Gastroesophageal sphincter (tissue), 4 donors: Measurements from ENCODE around the gene L1CAM. TPM values are rescaled to one million over a fixed set of nuclear protein-coding genes. Genes with fewer than 3 reads are reported as not detected.

Experiments
- ATAC-seq: fragments of 150-250 bp; one replicate; pipeline ENCODE4 v1.9.1; 2016; ENCODE audit warnings: mild to moderate bottlenecking, moderate library complexity
- H3K27ac ChIP-seq, 4 donors: fragments of 200-600 bp; sonication (generic) in 3 of 4; 1 replicate in 3 of 4; 2 replicates in 1 of 4; pipeline ENCODE4 v1.5.1; 2016 to 2019
- H3K27me3 ChIP-seq: fragments of 200-600 bp; sonication (generic); one replicate; pipeline ENCODE4 v1.5.1; 2019
- H3K36me3 ChIP-seq, 2 donors: fragments of 200-600 bp; sonication (generic); one replicate each; pipeline ENCODE4 v1.5.1; 2019; ENCODE audit warnings: control low read depth in 1 of 2
- H3K4me1 ChIP-seq, 3 donors: fragments of 200-600 bp; sonication (generic); 1 replicate in 2 of 3; 2 replicates in 1 of 3; pipeline ENCODE4 v1.5.1; 2016 to 2019; ENCODE audit warnings: control low read depth in 2 of 3
- H3K4me3 ChIP-seq, 2 donors: fragments of 200-600 bp; sonication (generic); one replicate each; pipeline ENCODE4 v1.5.1; 2019; ENCODE audit warnings: mild to moderate bottlenecking in 1 of 2, moderate library complexity in 1 of 2
- H3K9me3 ChIP-seq, 3 donors: fragments of 200-600 bp; sonication (generic); one replicate each; pipeline ENCODE4 v1.5.1; 2017 to 2019; ENCODE audit warnings: control low read depth in 2 of 3
- CTCF ChIP-seq, 4 experiments: fragments of 200-600 bp in 2 of 4; fragments of 450-650 bp in 2 of 4; sonication (generic) in 1 of 4; IDR thresholded peaks; one replicate each; pipeline ENCODE4 v1.5.1; 2017 to 2019; ENCODE audit warnings: antibody characterized with exemption in 4 of 4, mild to moderate bottlenecking in 2 of 4, moderate library complexity in 2 of 4
- EP300 ChIP-seq: sonication (generic); formaldehyde crosslinking; IDR thresholded peaks from one replicate; pipeline ENCODE4 v1.6.1; 2017; ENCODE audit warnings: antibody characterized with exemption, mild to moderate bottlenecking
- POLR2A ChIP-seq, 2 donors: fragments of 450-650 bp; IDR thresholded peaks; one replicate each; pipeline ENCODE4 v1.6.1; 2017; ENCODE audit warnings: antibody characterized with exemption in 2 of 2, mild to moderate bottlenecking in 2 of 2, moderate library complexity in 1 of 2
- POLR2AphosphoS5 ChIP-seq: sonication (generic); formaldehyde crosslinking; IDR thresholded peaks from one replicate; pipeline ENCODE4 v1.6.1; 2017; ENCODE audit warnings: antibody characterized with exemption
- WGBS, 2 donors: methylation state at CpG; one replicate each; pipeline ENCODE4 v1.1.5; 2018; ENCODE audit warnings: low coverage in 1 of 2; 5-methylcytosine and 5-hydroxymethylcytosine counted together
- total RNA-seq, 4 donors: library from RNA; depleted of rRNA; stranded (reverse); fragments of >200 nt; gene quantifications; one replicate each; pipeline ENCODE4 v1.1.0, GENCODE V29; 2016

The L1CAM gene
- total RNA-seq, 4 donors from 2014 or later: 16.2 to 53.3 (median 26.7) TPM

GRCh38 chrX:153825042-153825441 lies 60.9 kb downstream of the L1CAM start:
- no peak overlapping the region for H3K4me3 ChIP-seq
- peaks cover 0 to 19% (median 0%) of the 10 kb centered on the region in 3 donors for H3K4me1 ChIP-seq
- H3K27ac ChIP-seq: no peak overlapping the region
- no peaks in the 10 kb centered on the region for H3K36me3 ChIP-seq
- no peak for ATAC-seq
- no peaks in the 10 kb centered on the region for H3K27me3 ChIP-seq
- 78% methylated on average over 5 of the region's 8 CpGs; no CpG with 5 or more reads in 1 of the 2 donors for WGBS, 2 donors
- H3K9me3 ChIP-seq: no peaks in the 10 kb centered on the region
- no peak for TF ChIP-seq POLR2AphosphoS5

DNA sequence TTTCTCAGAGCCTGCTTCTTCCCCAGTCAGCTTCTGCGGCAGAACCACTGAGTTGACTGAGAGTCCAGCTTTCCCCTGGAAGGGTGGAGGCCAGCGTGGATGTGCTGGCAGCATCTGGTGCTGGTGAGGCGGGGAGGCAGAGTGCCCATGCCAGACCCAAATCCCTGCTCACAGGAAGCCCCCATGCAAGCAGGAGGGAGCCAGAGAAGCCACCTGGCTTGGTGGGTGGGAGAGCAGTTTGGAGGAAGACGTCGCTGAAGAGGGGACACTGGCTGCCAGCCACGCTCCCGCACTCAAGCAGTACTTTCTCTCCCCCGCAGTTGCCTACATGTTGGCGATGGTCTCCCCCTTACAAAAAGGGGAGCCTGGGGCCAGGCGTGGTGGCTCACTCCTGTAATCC lies 61.6 kb downstream of the L1CAM start:
- Histone ChIP-seq H3K27me3 (no peaks in the 10 kb centered on the region), H3K4me1 (peaks cover 0 to 17% (median 3%) of the 10 kb centered on the region in 3 donors), H3K36me3 (no peaks in the 10 kb centered on the region), H3K9me3 (no peaks in the 10 kb centered on the region), H3K4me3 (no peak overlapping the region), H3K27ac (no peak overlapping the region)
- no CpG with 5 or more reads among the region's 10 CpGs for WGBS, 2 donors
- TF ChIP-seq EP300: no peak
- no peak for TF ChIP-seq POLR2A (IDR thresholded peaks at IDR 0.05)
- TF ChIP-seq CTCF (IDR thresholded peaks at IDR 0.05): no peak
- no peak for TF ChIP-seq POLR2AphosphoS5
- no peak for ATAC-seq

- no peak for ATAC-seq
- 88% methylated on average over 4 of the region's 9 CpGs; no CpG with 5 or more reads in 1 of the 2 donors for WGBS, 2 donors
- Histone ChIP-seq H3K27ac (no peak overlapping the region), H3K4me1 (peaks cover 0 to 16% (median 4%) of the 10 kb centered on the region in 3 donors), H3K9me3 (no peaks in the 10 kb centered on the region), H3K4me3 (no peak overlapping the region), H3K36me3 (no peaks in the 10 kb centered on the region), H3K27me3 (no peaks in the 10 kb centered on the region)
- TF ChIP-seq POLR2AphosphoS5: no peak
- TF ChIP-seq CTCF (IDR thresholded peaks at IDR 0.05): no peak
- TF ChIP-seq EP300: no peak
- no peak for TF ChIP-seq POLR2A (IDR thresholded peaks at IDR 0.05)
Observed at GRCh38 chrX:153821066-153821465, 64.9 kb downstream of the L1CAM start.

- WGBS, 2 donors: 60 to 90% methylated on average over 1 to 3 of the region's 7 CpGs
- peaks cover 0 to 16% (median 4%) of the 10 kb centered on the region in 3 donors for H3K4me1 ChIP-seq
- H3K27me3 ChIP-seq: no peaks in the 10 kb centered on the region
- H3K27ac ChIP-seq: no peak overlapping the region
- no peaks in the 10 kb centered on the region for H3K9me3 ChIP-seq
- ATAC-seq: no peak
- TF ChIP-seq POLR2A (IDR thresholded peaks at IDR 0.05): no peak
- no peak for TF ChIP-seq POLR2AphosphoS5
- no peak for TF ChIP-seq CTCF (IDR thresholded peaks at IDR 0.05)
- no peak for TF ChIP-seq EP300
- no peaks in the 10 kb centered on the region for H3K36me3 ChIP-seq
- H3K4me3 ChIP-seq: no peak overlapping the region
Observed at GRCh38 chrX:153820601-153821000, 65.4 kb downstream of the L1CAM start.

- peak overlapping the region; percentile 40 to 53 for H3K4me3 ChIP-seq
- no peak for TF ChIP-seq POLR2A (IDR thresholded peaks at IDR 0.05)
- TF ChIP-seq EP300: no peak
- no peak for TF ChIP-seq CTCF (IDR thresholded peaks at IDR 0.05)
- TF ChIP-seq POLR2AphosphoS5: no peak
- no peaks in the 10 kb centered on the region for H3K36me3 ChIP-seq
- WGBS, 2 donors: 63% methylated on average over 6 of the region's 23 CpGs; no CpG with 5 or more reads in 1 of the 2 donors
- H3K4me1 ChIP-seq: peaks cover 0 to 16% (median 4%) of the 10 kb centered on the region in 3 donors
- peak overlapping the region in 2 of 4 donors; percentile 11 to 63 for H3K27ac ChIP-seq
- H3K27me3 ChIP-seq: no peaks in the 10 kb centered on the region
- no peaks in the 10 kb centered on the region for H3K9me3 ChIP-seq
- ATAC-seq: no peak
Observed at GRCh38 chrX:153819384-153820040, 66.5 kb downstream of the L1CAM start.
